Osteocyte (in vitro differentiated cells): ENCODE measurements around the gene NLRP3. TPM values are rescaled to one million over a fixed set of nuclear protein-coding genes. Genes with fewer than 3 reads are reported as not detected.
"Not testable (repeated sequence)": the region's sequence is repeated elsewhere in the genome, so short reads cannot be mapped to it uniquely, and the experiment has no call there.

ENCODE experiments used
- DNase-seq: peaks from one replicate; pipeline ENCODE4 v3.0.0; 2021; ENCODE audit warnings: mixed read lengths; ENCODE audit not compliant: unreplicated experiment; ENCODE audit errors: extremely low spot score
- H3K27ac Mint-ChIP-seq: one replicate; pipeline ENCODE4 v1.8.0; 2021; ENCODE audit warnings: mild to moderate bottlenecking, mixed read lengths; ENCODE audit not compliant: unreplicated experiment
- H3K27me3 Mint-ChIP-seq: one replicate; pipeline ENCODE4 v1.8.0; 2021; ENCODE audit warnings: mixed read lengths; ENCODE audit not compliant: unreplicated experiment
- H3K36me3 Mint-ChIP-seq: one replicate; pipeline ENCODE4 v1.8.0; 2021; ENCODE audit warnings: mixed read lengths; ENCODE audit not compliant: unreplicated experiment
- H3K4me1 Mint-ChIP-seq: one replicate; pipeline ENCODE4 v1.8.0; 2021; ENCODE audit warnings: mixed read lengths; ENCODE audit not compliant: unreplicated experiment
- H3K4me3 Mint-ChIP-seq: one replicate; pipeline ENCODE4 v1.8.0; 2021; ENCODE audit warnings: mild to moderate bottlenecking, moderate library complexity, mixed read lengths; ENCODE audit not compliant: unreplicated experiment
- H3K9me3 Mint-ChIP-seq: one replicate; pipeline ENCODE4 v1.8.0; 2021; ENCODE audit warnings: mixed read lengths; ENCODE audit not compliant: unreplicated experiment
- total RNA-seq: library from RNA; stranded (reverse); gene quantifications from 2 replicates; pipeline ENCODE4 v1.2.1, GENCODE V29; 2021
- TF ChIP-seq, protein P1 (sequence below): fragments of 200-600 bp; sonication (generic); IDR thresholded peaks from 2 replicates; pipeline ENCODE4 v1.5.0; 2021; ENCODE audit warnings: antibody characterized with exemption, mild to moderate bottlenecking, moderate library complexity

The NLRP3 gene
- total RNA-seq, 1 donor from 2014 or later: 0.16 TPM

DNA sequence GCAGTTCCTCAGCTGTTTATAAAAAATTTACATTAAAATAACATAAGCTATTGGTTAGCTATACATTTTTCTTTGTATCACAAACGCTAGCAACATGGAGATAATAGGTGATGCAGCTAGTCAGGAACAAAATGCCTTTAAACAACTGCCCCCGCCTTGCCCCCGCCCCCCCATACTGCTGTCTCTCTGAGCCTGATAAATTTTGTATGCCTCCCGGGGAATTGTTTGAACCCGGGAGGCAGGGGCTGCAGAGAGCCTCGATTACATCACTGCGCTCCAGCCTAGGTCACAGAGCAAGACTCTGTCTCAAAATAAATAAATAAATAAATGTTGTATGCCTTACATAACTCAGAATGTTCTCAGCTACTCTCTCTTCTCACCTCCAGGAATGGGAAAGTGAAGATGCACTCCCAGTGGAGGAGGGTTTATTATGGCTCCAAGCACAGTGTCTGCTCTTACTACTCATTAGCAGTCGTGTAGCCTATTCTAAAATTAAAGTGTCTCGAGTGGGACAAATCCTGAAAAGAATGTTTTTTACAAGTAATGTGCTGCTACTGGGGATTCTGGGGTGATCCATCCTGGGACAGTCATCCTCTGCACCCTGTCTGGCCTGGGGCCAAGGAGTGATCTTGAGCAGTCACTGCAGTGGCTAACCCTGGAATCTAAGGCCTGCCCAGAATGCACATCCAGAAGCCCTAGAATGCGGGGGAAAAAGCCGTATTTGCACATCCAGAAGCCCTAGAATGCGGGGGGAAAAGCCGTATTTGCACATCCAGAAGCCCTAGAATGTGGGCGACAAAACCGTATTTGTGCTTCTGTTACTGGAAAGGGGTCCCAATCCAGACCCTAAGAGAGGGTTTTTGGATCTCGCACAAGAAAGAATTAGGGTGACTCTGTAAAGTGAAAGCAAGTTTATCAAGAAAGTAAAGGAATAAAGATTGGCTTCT, 44.9 kb upstream of the NLRP3 start:
- Mint-ChIP-seq H3K4me3 (no peak overlapping the region), H3K27ac (no peak overlapping the region), H3K27me3 (peaks cover 20% of the 10 kb centered on the region), H3K4me1 (peaks cover 15% of the 10 kb centered on the region), H3K36me3 (no peaks in the 10 kb centered on the region), H3K9me3 (peaks cover 3% of the 10 kb centered on the region)
- DNase-seq: no peak
- TF ChIP-seq, protein P1, sequence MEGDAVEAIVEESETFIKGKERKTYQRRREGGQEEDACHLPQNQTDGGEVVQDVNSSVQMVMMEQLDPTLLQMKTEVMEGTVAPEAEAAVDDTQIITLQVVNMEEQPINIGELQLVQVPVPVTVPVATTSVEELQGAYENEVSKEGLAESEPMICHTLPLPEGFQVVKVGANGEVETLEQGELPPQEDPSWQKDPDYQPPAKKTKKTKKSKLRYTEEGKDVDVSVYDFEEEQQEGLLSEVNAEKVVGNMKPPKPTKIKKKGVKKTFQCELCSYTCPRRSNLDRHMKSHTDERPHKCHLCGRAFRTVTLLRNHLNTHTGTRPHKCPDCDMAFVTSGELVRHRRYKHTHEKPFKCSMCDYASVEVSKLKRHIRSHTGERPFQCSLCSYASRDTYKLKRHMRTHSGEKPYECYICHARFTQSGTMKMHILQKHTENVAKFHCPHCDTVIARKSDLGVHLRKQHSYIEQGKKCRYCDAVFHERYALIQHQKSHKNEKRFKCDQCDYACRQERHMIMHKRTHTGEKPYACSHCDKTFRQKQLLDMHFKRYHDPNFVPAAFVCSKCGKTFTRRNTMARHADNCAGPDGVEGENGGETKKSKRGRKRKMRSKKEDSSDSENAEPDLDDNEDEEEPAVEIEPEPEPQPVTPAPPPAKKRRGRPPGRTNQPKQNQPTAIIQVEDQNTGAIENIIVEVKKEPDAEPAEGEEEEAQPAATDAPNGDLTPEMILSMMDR: no peak

DNA sequence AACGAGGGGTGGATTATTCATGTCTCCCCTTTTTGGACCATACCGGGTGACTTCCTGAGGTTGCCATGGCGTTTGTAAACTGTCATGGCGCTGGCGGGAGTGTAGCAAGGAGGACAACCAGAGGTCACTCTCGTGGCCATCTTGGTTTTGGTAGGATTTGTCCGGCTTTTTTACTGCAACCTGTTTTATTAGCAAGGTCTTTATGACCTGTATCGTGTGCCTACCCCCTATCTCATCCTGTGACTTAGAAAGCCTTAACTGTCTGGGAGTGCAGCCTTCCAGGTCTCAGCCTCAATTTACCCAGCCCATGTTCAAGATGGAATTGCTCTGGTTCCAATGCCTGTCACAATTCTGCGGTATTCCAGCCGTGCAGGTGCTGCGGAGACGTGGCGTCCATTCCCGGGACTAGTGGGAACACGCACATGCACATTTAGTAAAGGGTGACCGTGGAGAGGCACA, 44.1 kb upstream of the NLRP3 start:
- TF ChIP-seq, protein P1: no peak
- Mint-ChIP-seq H3K27ac (no peak overlapping the region), H3K9me3 (peaks cover 4% of the 10 kb centered on the region), H3K27me3 (peaks cover 24% of the 10 kb centered on the region), H3K4me3 (no peak overlapping the region), H3K4me1 (peaks cover 15% of the 10 kb centered on the region), H3K36me3 (no peaks in the 10 kb centered on the region)
- no peak for DNase-seq

DNA sequence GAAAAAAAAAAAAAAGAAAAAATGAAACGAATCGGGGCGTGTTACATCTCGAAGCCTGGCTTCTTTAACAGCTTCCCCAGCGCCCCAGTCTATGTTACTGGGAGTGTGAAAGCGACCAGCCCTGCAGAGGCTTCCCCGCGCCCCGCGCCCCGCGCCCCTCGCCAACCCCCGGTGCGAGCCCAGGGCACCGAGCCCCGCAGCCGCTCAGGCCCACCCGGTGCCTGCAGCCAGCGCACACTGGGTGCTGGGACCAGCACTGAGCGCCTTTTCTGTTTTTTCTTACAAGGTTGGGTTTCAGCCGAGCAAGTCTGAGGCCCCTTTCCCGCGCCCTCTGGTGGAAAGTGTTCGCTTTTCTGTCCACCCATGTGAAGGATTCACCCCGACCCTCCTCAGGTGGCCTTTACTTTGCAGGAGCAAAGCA, 42.2 kb upstream of the NLRP3 start:
- peaks cover 4% of the 10 kb centered on the region for H3K9me3 Mint-ChIP-seq
- no peaks in the 10 kb centered on the region for H3K36me3 Mint-ChIP-seq
- DNase-seq: no peak
- no peak overlapping the region for H3K4me3 Mint-ChIP-seq
- H3K27ac Mint-ChIP-seq: no peak overlapping the region
- H3K4me1 Mint-ChIP-seq: peaks cover 7% of the 10 kb centered on the region
- peaks cover 27% of the 10 kb centered on the region for H3K27me3 Mint-ChIP-seq
- TF ChIP-seq, protein P1: peak; percentile 55

DNA sequence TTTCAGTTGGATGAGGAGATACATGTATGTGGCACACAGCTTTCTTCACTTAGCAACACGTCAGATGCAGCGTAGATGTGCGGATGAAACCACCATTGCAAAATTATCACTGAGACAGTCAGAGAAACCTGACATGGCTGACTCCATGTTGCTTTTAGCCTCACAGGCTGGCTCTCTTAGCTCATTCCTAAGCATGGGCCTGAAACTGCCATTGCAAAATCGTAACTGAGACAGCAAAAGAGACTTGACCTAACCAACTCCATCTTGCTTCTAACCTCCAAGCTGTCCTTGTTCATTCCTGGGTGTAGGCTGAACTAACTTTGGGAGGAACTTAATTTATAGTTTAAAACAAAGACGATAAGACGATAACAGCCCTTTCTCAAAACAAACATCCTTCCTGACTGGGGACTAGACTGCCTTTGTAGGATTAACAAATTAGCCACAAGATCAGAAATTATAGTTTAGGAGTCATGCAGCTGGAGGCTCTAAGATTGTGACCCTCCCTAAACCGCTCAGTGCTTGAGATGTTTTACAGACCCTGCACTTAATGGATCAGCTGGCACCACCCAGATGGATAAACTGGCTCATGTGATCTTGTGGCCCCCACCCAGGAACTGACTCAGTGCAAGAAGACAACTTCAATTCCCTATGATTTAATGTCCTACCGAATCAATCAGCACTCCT, 41.2 kb upstream of the NLRP3 start:
- not testable (repeated sequence) for H3K4me1 Mint-ChIP-seq, H3K4me3 Mint-ChIP-seq, H3K27ac Mint-ChIP-seq, H3K9me3 Mint-ChIP-seq, H3K36me3 Mint-ChIP-seq, DNase-seq
- peaks cover 24% of the 10 kb centered on the region for H3K27me3 Mint-ChIP-seq

DNA sequence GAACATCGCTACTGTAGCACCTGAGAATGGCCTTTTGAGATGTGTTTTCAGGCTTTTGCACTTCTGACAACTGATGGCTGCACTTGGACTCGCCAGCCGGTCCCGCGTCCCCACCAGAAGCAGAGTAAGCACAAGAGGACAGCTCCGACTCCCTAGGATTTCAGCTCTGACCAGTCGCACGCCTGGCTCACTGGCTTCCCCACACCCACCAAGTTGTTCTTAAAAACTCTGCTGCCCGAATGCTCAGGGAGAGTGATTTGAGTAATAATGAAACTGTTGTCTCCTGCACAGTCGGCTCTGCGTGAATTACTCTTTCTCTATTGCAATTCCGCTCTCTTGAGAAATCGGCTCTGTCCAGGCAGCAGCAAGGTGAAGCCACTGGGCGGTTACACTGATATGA, 40.2 kb upstream of the NLRP3 start:
- Mint-ChIP-seq H3K27ac (no peak overlapping the region), H3K36me3 (no peaks in the 10 kb centered on the region), H3K4me1 (peaks cover 7% of the 10 kb centered on the region), H3K27me3 (peaks cover 24% of the 10 kb centered on the region), H3K4me3 (no peak overlapping the region), H3K9me3 (peaks cover 7% of the 10 kb centered on the region)
- TF ChIP-seq, protein P1: no peak
- DNase-seq: no peak
